HG02642 (cell line): ENCODE data around the gene SLAMF7.

ENCODE experiments used
- ATAC-seq: cut with Tn5 transposase; IDR thresholded peaks from one replicate; pipeline ENCODE4 v1.9.1; 2021; ENCODE audit warnings: mild to moderate bottlenecking; ENCODE audit not compliant: unreplicated experiment, poor library complexity

Gene SLAMF7

DNA sequence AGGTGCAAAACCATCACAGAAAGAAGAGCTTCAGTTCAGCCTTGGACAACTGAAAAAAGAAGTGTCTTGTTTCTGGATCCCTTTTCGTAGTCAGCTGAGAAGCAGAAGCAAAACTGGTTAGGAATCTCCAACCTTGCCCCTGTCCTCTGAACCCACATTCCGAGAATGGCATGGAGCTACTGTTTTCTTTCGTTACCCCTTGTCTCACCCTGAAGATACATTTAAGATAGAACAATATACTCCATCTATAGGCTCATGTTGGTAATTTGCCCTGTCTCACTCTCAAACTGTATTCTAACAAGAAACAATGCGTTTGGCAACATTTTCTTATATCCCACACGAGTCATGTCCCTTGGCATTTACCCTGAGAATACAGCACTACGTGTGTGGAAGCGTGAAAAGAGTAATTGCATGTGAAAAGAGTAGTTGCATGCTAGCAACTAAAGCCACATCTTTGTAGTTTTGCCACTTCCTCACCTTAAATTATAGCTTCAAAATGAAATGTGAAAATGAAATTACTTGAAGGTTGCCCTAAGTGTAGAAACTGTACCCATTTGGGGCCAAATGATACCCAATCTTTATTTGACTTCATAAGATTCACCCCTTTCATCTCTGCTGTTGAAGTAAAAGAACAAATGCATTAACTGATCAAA is 5.3 kb downstream of the SLAMF7 start:
- ATAC-seq, result no peak

DNA sequence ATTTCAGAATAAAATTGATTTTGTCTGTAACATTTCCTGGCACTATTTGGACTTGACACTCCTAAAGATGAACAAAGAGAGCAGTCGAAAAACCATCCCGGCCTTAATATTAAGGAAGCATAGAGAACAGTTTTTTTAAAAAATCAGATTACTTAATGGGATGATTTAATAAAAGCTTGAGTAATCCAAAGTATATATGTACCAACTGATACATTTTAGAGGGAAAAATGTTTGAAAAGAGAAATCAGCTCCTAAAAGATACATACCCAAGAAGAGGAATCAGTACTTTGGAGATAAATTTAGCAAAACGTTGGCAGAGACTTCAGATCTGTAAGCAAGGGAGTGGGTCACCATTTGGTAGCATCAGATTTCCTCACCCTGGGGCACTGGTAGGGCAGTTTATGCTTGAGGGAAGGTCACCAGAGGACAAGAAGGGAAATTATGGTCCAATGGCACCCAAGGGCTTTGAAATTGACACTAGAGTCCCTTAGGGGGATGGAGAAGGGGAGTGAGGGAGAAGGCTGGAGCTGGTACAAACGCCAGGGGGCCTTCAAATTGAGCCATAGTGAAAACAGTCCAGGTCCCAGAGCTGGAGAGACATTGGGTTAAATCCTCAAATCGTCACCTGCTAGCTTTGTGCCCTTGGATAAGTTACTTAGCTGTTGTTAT is 5.9 kb downstream of the SLAMF7 start:
- ATAC-seq, result no peak

DNA sequence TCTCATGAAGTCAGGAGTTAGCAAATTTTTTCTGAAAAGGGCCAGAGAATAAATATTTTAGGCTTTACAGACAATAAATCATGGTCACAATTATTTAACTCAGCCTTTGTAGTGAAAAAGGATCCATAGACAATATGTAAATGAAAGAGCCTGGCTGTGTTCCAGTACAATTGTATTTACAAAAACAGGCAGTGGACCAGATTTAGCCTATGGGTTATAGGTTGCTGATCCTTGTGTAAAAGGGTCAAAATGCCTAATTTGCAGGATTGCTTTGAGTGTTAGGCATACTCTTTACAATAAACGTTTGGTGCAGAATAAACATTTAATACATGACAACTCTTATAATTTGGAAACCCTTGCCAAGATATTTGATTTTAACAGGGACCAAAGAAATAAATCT is 6.5 kb downstream of the SLAMF7 start:
- ATAC-seq, result no peak

DNA sequence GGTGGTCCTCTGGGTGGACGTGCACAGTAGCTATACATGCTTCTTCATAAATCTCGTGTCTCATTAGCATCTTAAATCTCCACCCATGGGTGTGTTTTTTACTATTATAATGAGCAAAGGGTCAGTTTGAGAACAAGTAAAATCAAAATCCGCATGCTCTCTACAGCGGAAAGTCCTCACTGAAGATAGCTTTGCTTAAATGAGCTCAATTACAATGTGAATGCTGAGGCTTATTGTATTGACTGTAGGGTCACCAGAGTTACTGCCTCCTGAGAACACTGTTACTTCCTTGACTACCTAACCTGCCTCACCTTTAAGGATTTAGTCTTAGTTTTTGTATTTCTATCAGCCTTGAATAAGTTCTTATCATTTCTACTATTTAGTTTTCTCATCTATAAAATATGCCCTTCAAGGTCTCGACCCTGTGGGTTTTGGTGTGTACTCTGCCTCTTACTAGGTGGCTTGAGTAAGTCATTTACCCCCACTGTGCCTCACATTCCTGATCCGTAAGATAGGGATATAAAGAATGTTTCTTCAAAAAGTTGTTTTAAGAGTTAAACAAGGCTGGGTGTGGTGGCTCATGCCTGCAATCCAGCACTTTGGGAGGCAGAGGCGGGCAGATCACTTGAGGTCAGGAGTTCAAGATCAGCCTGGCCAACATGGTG is 7.9 kb downstream of the SLAMF7 start:
- no peak for ATAC-seq

DNA sequence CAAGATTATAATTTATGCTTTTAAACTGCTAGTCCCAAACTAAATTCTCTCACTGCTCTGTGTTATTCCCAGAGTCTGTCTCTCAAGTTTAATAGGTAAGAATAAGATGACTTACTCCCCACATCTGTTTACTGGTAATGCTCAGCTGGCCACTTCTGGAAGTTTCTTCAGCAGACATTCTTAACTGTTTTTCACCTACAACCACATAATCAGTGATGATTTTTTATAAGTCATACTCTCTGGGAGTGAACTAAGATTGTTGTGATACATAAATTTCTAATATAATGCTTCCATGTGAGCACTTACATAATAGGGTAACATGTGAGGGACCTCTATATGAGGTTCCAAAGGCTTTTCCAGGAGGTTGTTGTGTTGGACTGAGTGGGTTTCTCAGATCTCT is 8.7 kb downstream of the SLAMF7 start:
- ATAC-seq, result no peak

DNA sequence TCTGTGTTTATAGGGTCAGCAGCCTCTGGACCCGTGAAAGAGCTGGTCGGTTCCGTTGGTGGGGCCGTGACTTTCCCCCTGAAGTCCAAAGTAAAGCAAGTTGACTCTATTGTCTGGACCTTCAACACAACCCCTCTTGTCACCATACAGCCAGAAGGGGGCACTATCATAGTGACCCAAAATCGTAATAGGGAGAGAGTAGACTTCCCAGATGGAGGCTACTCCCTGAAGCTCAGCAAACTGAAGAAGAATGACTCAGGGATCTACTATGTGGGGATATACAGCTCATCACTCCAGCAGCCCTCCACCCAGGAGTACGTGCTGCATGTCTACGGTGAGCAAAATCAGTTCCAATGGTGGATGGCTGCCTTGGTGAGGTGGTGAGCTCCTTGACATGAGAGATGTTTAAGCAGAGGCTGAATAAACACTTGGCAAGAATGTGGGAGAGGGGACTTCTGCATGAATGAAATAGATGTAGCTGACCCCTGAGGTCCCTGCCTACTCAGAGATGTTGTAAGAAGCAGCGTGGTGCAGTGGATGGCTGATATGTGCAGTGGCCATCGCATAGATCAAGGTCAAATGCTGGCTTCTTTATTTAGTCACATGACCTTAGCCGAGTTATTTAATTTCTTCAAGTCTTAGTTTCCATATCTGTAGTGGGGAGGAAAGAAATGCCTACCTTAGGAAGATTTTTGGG is 9.3 kb downstream of the SLAMF7 start:
- no peak for ATAC-seq

DNA sequence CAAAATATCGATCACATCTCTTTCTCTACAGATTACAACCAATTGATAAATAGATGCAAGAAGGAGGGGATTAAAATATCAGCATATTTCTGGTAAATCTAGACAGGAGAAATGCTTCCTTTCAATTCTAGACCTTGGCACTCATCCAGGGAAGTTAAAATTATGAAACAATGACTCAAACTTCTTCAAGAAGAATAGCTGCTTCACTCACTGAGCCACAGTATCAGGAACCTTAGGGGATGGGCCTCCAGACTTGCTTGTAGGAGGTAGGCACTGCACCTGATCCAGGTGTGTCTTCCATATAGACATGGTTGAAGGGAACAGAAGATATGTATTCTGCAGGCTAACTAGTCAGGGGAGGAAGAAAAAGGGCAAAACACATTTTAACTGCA is 9.8 kb downstream of the SLAMF7 start:
- no peak for ATAC-seq

DNA sequence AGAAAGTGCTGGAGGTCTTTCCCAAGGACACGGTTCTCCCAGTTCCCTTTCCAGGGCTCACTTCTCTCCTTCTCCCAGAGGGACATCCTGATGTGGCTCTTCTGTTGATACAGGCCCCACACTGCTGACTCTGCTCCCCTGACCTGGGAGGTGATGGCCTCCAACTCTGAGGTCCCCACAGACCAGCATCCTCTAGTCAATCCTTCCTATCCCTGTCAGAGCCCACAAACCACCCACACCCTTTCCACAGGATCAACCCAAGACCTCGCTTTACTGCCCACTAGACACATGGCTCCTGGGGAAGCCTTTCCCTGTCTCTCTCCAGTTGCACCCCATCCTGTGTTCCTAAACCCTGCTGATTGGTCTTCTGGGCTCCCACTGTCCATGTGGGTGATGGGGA is 11.6 kb downstream of the SLAMF7 start:
- no peak for ATAC-seq

DNA sequence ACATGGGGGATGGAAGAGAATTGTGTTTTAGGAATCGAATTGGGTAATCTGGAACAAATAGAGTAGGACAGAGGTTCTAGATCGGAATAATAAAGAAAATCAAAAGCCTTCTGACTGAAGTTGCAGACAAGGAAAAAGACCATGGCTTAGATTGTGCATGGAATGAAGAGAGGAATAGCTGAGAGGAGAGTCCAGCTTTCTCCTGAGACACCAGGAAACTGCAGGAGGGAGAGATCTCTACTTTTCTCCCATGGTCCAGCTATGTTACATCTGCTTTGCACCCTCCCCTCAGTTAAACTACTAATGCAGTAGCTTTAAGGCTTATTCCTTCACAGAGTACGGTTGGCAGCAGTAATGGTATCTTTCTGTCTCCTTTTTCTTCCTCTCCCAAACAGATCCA is 13.4 kb downstream of the SLAMF7 start:
- no peak for ATAC-seq

DNA sequence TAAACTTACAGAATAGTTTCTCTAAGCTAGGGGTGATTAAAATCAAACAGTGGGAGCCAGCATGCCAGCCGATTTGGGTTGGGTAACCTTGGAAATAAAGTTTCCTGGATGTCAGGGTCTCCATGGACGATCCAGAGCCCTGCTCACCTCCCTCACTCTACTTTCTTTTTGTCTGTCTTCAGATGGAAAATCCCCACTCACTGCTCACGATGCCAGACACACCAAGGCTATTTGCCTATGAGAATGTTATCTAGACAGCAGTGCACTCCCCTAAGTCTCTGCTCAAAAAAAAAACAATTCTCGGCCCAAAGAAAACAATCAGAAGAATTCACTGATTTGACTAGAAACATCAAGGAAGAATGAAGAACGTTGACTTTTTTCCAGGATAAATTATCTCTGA is 13.9 kb downstream of the SLAMF7 start:
- ATAC-seq, result no peak

DNA sequence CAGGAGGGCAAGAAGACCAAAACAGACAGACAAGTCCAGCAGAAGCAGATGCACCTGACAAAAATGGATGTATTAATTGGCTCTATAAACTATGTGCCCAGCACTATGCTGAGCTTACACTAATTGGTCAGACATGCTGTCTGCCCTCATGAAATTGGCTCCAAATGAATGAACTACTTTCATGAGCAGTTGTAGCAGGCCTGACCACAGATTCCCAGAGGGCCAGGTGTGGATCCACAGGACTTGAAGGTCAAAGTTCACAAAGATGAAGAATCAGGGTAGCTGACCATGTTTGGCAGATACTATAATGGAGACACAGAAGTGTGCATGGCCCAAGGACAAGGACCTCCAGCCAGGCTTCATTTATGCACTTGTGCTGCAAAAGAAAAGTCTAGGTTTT is 14.5 kb downstream of the SLAMF7 start:
- no peak for ATAC-seq

DNA sequence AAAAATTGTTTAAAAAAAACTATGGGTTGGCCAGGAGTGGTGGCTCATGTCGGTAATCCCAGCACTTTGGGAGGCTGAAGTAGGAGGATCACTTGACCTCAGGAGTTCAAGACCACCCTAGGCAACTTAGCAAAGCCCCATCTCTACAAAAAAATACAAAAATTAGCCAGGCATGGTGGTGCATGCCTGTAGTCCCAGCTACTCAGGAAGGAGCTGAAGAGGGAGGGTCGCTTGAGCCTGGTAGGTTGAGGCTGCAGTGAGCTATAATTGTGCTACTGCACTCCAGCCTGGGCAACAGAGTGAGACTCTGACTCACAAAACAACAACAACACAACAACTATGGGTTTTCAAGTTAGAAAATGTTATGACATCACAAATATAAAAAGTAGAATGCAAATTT is 16.4 kb downstream of the SLAMF7 start:
- no peak for ATAC-seq

DNA sequence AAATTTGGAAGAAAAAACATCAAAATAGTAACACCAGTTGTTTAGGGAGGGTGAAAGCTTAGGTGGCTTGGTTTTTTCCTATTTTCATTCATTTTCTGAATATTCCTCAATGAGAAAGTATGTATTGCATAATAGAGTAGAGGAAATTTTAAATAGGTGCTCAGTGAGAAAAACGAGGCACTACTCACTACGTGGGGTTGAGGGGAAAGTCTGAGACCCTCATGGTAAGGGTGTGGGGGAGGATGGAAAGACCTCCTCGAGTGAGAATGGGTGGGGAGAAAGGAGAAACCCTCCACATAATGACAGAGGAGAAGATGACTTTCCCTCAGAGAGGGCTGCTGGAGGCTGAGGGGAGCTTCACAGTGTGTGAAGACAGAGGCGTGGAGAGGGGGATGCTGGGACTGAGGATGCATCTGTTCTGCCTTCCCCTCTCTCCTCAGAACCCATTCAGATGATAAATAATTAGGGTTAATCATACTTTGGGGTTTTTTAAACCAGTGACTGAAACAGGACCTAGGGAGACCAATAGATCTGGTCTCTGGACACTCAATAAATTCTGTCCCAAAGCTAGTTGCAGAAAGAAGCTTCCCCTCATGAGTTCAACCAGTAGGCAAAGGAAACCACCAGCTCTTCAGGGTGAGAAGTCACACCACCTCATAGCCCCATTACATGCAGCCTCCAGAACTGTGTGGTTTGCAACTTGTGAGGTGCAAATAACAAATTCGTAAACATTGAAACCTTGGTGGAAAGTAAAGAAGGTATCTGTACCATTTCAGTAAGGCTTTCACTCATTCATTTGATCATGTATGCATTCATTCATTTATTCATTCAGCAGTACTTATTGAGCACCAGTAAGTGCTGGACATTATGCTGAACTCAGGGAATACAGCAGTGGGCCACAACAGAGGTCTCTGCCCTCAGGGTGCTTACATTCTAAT is 17.1 kb downstream of the SLAMF7 start:
- ATAC-seq, result no peak

DNA sequence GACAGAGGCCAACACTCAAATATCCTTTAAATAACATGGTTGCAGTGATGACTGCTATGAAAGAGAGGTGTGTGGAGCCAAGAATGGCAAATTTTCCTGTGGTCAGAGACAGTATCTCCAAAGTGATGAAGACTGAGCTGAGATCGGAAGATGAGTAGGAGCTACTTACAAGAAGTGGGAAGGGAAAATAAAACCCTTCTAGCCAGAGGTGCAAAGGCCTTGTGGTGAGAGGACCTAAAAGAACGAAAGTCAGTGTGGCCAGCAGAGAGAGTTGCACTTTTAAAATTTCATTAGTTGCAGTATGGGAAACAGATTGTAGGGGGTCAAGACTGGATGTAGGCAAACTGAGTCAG is 17.8 kb downstream of the SLAMF7 start:
- no peak for ATAC-seq

DNA sequence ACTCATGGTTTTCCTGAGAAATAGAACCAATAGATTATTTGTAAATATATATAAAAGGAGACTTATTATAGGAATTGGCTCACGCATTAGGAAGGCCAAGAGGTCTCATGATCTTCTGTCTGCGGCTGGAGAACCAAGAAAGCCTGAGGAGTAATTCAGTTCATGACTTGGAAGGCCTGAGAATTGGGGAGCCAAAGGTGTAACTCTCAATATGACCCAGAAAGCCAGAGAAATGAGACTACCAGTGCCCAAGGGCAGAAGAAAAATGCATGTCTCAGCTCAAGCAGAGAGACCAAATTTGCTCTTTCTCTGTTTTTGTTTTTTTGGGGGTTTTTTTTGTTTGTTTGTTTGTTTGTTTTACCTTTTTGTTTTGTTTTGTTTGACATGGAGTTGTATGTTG is 19.5 kb downstream of the SLAMF7 start:
- ATAC-seq, result no peak

DNA sequence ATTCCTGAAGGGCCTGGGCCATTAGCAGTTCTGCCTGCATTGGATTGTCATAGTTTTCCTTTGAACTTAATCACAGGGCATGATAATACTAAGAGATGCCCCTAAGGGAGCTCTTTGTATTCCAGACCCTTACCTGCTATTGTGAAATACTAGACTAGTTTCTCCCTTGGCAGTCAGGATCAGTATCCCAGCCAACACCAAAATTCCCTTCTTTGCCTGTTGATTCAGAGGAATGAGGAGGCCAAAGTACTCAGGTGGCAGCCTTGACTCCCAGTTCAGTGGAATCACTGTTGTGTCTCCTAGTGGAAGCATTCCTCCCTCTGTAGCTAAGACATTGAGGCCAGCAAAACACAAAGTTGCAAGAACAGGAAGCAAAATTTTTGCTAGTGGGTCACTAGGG is 20.7 kb downstream of the SLAMF7 start:
- ATAC-seq, result no peak

DNA sequence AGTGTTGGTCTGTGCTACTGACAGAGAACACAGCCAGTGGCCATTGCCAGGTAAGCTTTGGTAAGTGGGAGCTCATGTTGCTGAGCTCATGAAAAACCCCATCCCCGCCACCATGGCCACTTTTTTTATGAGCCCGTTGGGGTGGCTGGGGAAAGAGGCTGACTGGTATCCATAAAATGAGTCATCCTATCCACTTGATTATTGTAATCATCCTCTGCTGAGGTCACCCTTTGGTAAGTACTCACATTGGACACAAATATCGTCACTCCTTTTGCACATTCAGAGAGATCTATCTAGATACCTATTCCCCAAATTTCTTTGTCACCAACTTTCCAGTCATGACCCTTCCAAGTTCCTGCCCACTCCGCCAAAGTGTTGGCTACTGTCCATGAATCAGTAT is 22.0 kb downstream of the SLAMF7 start:
- ATAC-seq, result no peak

DNA sequence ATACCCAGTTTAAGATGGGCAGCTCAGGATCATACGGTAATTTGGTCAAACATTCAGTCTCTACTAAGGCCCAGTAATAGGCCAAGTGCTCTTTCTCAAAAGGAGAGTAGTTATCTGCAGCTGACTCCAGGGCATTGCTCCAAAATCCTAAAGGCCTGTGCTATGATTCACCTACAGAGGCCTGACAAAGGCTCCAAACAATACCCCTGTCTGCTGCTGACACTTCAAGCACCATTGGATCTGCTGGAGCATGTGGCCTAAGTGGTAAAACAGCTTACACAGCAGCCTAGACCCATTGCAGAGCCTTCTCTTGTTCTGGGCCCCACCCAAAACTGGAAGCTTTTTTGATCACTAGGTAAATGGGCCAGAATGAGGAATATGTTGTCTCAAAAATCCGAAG is 22.8 kb downstream of the SLAMF7 start:
- no peak for ATAC-seq

DNA sequence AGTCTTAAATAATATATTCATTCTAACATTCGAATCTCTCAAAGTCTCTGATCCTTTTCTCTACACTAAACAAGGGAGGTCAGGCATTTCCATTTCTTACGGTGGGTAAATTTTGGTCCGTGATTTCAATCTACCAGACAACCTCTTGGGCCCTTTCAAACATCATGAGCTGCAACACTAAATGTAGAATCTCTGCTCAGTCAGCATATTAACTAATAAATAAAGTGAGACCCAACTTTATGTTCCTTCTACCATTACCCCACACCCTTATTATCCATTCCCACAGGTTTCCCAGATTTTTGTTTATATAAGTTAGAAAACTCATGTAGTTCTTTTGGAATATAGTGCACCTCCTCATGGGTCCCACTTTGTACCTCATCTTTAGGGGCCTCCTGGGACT is 24.9 kb downstream of the SLAMF7 start:
- no peak for ATAC-seq
